HCT116 (cell line): Measurements from ENCODE around the gene COPB1. TPM values are rescaled to one million over a fixed set of nuclear protein-coding genes. Genes with fewer than 3 reads are reported as not detected.
A peak's percentile ranks its signal among the peaks of the same experiment; 100 is the strongest.

ENCODE experiments used
- ATAC-seq: fragments of 200-7000 bp; cut with Tn5 transposase; 2 replicates; pipeline ENCODE4 v1.9.1; 2020; ENCODE audit warnings: mild to moderate bottlenecking, moderate library complexity
- BruUV-seq: library from RNA; stranded (reverse); fragments of 400-500 nt; replicated peaks from 2 replicates; lab custom pipeline; 2021; lab: Mats Ljungman, UMichigan
- CTCF ChIA-PET: fragments of 300-600 bp; sonication (Branson Sonifier 250); formaldehyde crosslinking; loops from one replicate; lab custom pipeline; 2021; ENCODE audit warnings: antibody characterized with exemption; lab: Charles Lee
- POLR2A ChIA-PET: fragments of 300-600, 350-600 bp; sonication (Branson Sonifier 250); formaldehyde crosslinking; loops from one replicate; lab custom pipeline; 2021; ENCODE audit warnings: antibody characterized with exemption; lab: Charles Lee
- RAD21 ChIA-PET, 2 experiments: fragments of 300-600 bp; sonication (Branson Sonifier 250); formaldehyde crosslinking; loops; one replicate each; lab custom pipeline; 2023; ENCODE audit warnings: low total read pairs in 2 of 2; ENCODE audit not compliant: uncharacterized antibody in 2 of 2, unreplicated experiment in 2 of 2, low non-redundant PET in 1 of 2; lab: Charles Lee
- DNase-seq: peaks from one replicate; pipeline ENCODE4 v3.0.0-alpha.2; 2010; ENCODE audit warnings: low read depth, low spot score
- H2AFZ ChIP-seq: fragments of 200-600 bp; shearing (Covaris generic), sonication (generic); 2 replicates; pipeline ENCODE4 v1.6.1; 2017; ENCODE audit warnings: low read depth, mixed run types, mixed read lengths, antibody characterized with exemption, low read length; ENCODE audit not compliant: poor library complexity, severe bottlenecking
- H3K27ac ChIP-seq: 2 replicates; pipeline ENCODE4 v1.5.1; 2012; ENCODE audit warnings: low read depth, low read length
- H3K27me3 ChIP-seq: fragments of 200-600 bp; sonication (generic); 2 replicates; pipeline ENCODE4 v1.6.1; 2016; ENCODE audit warnings: mixed run types, low read length, mixed read lengths; ENCODE audit not compliant: insufficient read depth
- H3K36me3 ChIP-seq, 2 experiments: fragments of 200-500 bp in 1 of 2; fragments of 200-600 bp in 1 of 2; sonication (Bioruptor generic) in 1 of 2; sonication (generic) in 1 of 2; 2 replicates each; pipeline versions ENCODE4 v1.5.1 to v1.6.1; 2014 to 2016; ENCODE audit warnings: low read length in 2 of 2, inconsistent platforms in 1 of 2, mixed read lengths in 1 of 2, mixed run types in 1 of 2; ENCODE audit not compliant: insufficient read depth in 2 of 2, control insufficient read depth in 1 of 2
- H3K4me1 ChIP-seq, 2 experiments: fragments of 200-600 bp in 1 of 2; sonication (generic) in 1 of 2; 2 replicates each; pipeline versions ENCODE4 v1.5.1 to v1.6.1; 2012 to 2017; ENCODE audit warnings: low read length in 2 of 2, inconsistent platforms in 1 of 2, mild to moderate bottlenecking in 1 of 2, mixed read lengths in 1 of 2, mixed run types in 1 of 2, moderate library complexity in 1 of 2; ENCODE audit not compliant: insufficient read depth in 2 of 2, control insufficient read depth in 1 of 2
- H3K4me2 ChIP-seq: fragments of 200-600 bp; sonication (generic); 2 replicates; pipeline ENCODE4 v1.6.1; 2017; ENCODE audit warnings: mixed run types, low read length, mixed read lengths
- H3K4me3 ChIP-seq, 2 experiments: fragments of 200-600 bp in 1 of 2; sonication (generic) in 1 of 2; replicated peaks in 1 of 2; 2 replicates each; pipeline ENCODE4 v1.5.1; 2011 to 2016; ENCODE audit warnings: low read length in 2 of 2, control low read depth in 1 of 2, low read depth in 1 of 2, mild to moderate bottlenecking in 1 of 2, mixed read lengths in 1 of 2, mixed run types in 1 of 2
- H3K79me2 ChIP-seq: fragments of 200-600 bp; sonication (generic); 2 replicates; pipeline ENCODE4 v1.6.1; 2017; ENCODE audit warnings: mild to moderate bottlenecking, mixed run types, low read length, moderate library complexity, mixed read lengths; ENCODE audit not compliant: insufficient read depth
- H3K9ac ChIP-seq: fragments of 200-600 bp; sonication (generic); 2 replicates; pipeline ENCODE4 v1.6.1; 2016; ENCODE audit warnings: low read length, mixed read lengths
- H3K9me2 ChIP-seq: fragments of 200-600 bp; sonication (generic), shearing (Covaris generic); 2 replicates; pipeline ENCODE4 v1.6.1; 2017; ENCODE audit warnings: mixed run types, mild to moderate bottlenecking, moderate library complexity; ENCODE audit not compliant: insufficient read depth
- H3K9me3 ChIP-seq, 2 experiments: fragments of 200-500 bp in 1 of 2; fragments of 200-600 bp in 1 of 2; sonication (Bioruptor generic) in 1 of 2; sonication (generic) in 1 of 2; 2 replicates each; pipeline ENCODE4 v1.6.1; 2014 to 2017; ENCODE audit warnings: low read length in 2 of 2, mixed read lengths in 2 of 2, inconsistent platforms in 1 of 2, low read depth in 1 of 2, mild to moderate bottlenecking in 1 of 2, mixed run types in 1 of 2, moderate library complexity in 1 of 2; ENCODE audit not compliant: control insufficient read depth in 1 of 2, insufficient read depth in 1 of 2
- H4K20me1 ChIP-seq: fragments of 200-600 bp; sonication (generic), shearing (Covaris generic); 2 replicates; pipeline ENCODE4 v1.6.1; 2017; ENCODE audit warnings: mixed run types, mild to moderate bottlenecking, moderate library complexity; ENCODE audit not compliant: insufficient read depth
- EGR1 ChIP-seq: IDR thresholded peaks from 2 replicates; pipeline ENCODE4 v1.6.1; 2012; ENCODE audit warnings: low read depth
- RAD21 ChIP-seq: IDR thresholded peaks from 2 replicates; pipeline ENCODE4 v1.6.1; 2012; ENCODE audit warnings: low read depth, mild to moderate bottlenecking
- REST ChIP-seq: IDR thresholded peaks from 2 replicates; pipeline ENCODE4 v1.6.1; 2012; ENCODE audit warnings: low read depth
- SRF ChIP-seq: IDR thresholded peaks from 2 replicates; pipeline ENCODE4 v1.6.1; 2012; ENCODE audit warnings: low read depth
- YY1 ChIP-seq: IDR thresholded peaks from 2 replicates; pipeline ENCODE4 v1.6.1; 2011; ENCODE audit warnings: low read length, low read depth, moderate library complexity, mild to moderate bottlenecking; ENCODE audit not compliant: insufficient replicate concordance; ENCODE audit errors: extremely low read depth
- intact Hi-C: fragments of 100-400 bp; cut with micrococcal nuclease; formaldehyde crosslinking; loops from 2 replicates; pipeline ENCODE4 v1.10.0; 2022
- total RNA-seq: library from RNA; stranded (reverse); gene quantifications from one replicate; pipeline ENCODE4 v1.2.1, GENCODE V29; 2021; ENCODE audit not compliant: unreplicated experiment

The COPB1 gene
- total RNA-seq, 1 experiment from 2014 or later = 95.5 TPM

GRCh38 chr11:14500181-14500651, 605 bp upstream of the COPB1 start:
- ChIA-PET POLR2A (no interaction called here), RAD21 (no interaction called here), CTCF (interaction anchor here (0.6 to 1.1 kb wide), 2 partner anchors 9 to 45 kb away, joined by 3 to 4 read pairs; no protein-coding TSS in a partner anchor)
- DNase-seq = no peak
- no peaks in the 10 kb centered on the region for H3K27me3 ChIP-seq
- 0 out of 2 replicates have a peak, but pooled peaks have one; percentile 33 for TF ChIP-seq SRF
- peak; percentile 44 for TF ChIP-seq YY1
- no peak for TF ChIP-seq EGR1
- TF ChIP-seq REST = no peak
- no peak for TF ChIP-seq RAD21
- H3K4me2 ChIP-seq = peak overlapping the region; percentile 80
- intact Hi-C loops = no loop called here
- no peaks in the 10 kb centered on the region for H3K9me2 ChIP-seq
- H2AFZ ChIP-seq = no peak overlapping the region
- H3K9me3 ChIP-seq = no peaks in the 10 kb centered on the region
- peak overlapping the region; percentile 72 for H3K9ac ChIP-seq
- H3K79me2 ChIP-seq = peaks cover 38% of the 10 kb centered on the region
- no TSS peak for BruUV-seq
- H4K20me1 ChIP-seq = 0 out of 2 replicates have a peak, but pooled peaks cover 3% of the 10 kb centered on the region
- peak overlapping the region; percentile 64 to 89 for H3K4me3 ChIP-seq
- peak overlapping the region; percentile 58 for H3K27ac ChIP-seq
- ATAC-seq = peak; percentile 51
- peaks cover 21 to 23% of the 10 kb centered on the region in 2 experiments for H3K36me3 ChIP-seq
- peaks cover 7 to 14% of the 10 kb centered on the region in 2 experiments; a peak in 3 of 4 replicates for H3K4me1 ChIP-seq
